HG03108 (cell line): Measurements from ENCODE around the gene SEC14L1.
A peak's percentile ranks its signal among the peaks of the same experiment; 100 is the strongest.
"Not testable (repeated sequence)": the region's sequence is repeated elsewhere in the genome, so short reads cannot be mapped to it uniquely, and the experiment has no call there.

ENCODE experiments used
- ATAC-seq: cut with Tn5 transposase; IDR thresholded peaks from one replicate; pipeline ENCODE4 v1.9.1; 2021; ENCODE audit warnings: moderate library complexity; ENCODE audit not compliant: unreplicated experiment

The SEC14L1 gene

GRCh38 chr17:77140878-77141767 is at the start of gene SEC14L1:
SEC14L1 (plus strand) TSS chr17:77140969; CDS start chr17:77143597, 2,628 bp downstream.
- ATAC-seq = peak; percentile 17

DNA sequence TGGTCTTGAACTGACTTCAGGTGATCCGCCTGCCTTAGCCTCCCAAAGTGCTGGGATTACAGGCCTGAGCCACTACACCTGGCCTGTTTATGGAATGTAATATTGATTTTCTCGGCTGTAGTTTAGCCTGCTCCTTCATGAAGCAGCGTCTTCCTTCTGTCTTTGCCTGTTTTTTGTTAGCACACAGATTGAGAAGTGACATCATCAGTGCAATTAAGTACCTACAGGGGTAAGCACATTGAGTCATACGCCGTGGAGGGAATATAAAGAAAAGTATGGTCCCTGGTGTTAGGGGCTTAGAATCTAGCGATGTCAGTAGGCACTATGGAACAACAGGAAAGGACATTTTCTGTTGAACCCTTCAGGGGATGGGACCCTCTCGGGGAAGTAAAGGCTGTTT is 48.7 kb upstream of the SEC14L1 start:
- ATAC-seq = no peak

DNA sequence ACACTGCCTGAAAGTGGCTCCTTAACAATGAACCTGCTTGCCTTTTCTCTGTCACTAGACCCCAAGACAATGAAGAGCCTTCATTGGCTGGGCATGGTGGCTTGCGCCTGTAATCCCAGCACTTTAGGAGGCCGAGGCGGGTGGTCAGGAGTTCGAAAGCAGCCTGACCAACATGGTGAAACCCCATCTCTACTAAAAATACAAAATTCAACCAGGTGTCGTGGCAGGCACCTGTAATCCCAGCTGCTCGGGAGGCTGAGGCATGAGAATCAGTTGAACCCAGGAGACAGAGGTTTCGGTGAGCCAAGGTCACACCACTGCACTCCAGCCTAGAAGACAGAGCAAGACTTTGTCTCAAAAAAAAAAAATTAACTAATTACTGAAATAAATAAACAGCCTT is 45.3 kb upstream of the SEC14L1 start:
- no peak for ATAC-seq

DNA sequence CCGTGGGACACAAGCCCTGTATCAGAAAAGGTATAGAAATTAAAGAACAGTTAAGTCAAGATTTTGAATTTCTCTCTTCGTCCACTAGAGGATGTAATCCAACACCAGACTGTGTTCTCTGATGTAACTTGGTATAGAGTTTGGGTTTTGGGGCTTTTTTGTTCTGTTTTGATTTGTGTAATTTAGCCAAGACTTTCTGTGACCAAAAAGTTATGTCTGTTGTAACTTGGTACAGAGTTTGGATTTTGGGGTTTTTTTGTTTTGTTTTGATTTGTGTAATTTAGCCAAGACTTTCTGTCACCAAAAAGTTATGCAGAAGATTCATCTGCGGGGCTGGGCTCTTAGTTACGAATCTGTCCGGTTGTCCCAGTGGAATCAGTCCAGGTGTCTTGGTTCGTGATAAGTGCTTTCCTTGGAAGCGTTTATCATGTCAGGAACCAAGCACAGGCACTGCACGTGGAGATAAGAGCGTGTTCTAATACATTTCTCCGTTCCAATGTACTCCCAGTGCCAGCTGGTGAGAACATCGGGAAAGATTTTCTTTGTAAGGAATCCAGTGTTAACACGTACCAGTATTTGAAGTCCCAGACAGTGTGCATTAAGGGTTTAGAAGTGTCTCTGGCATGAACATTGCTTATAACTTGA is 44.1 kb upstream of the SEC14L1 start:
- ATAC-seq = no peak

- ATAC-seq = no peak
Observed at GRCh38 chr17:77097631-77098180, 43.1 kb upstream of the SEC14L1 start.

- ATAC-seq = no peak
Observed at GRCh38 chr17:77098884-77099545, 41.8 kb upstream of the SEC14L1 start.

DNA sequence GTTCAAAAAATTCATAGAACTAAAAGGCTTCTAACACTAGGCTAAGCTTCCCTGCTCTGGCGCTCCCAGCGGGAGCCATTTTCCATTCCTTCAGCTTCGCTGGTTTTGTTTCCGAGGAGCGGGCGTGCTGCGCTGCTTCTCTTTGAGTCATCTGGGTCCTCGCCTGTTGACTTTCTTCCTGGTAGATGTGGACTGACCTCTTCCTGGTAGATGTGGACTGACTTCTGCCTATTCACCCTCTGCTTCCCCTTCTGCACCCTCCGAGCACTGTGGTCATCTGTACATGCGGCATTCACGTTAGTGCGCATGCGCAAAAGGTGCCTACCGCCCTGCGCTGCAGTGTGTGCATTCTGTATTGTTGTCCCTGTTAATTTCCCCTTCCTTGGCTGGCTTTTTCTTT is 40.8 kb upstream of the SEC14L1 start:
- ATAC-seq = no peak

GRCh38 chr17:77101521-77102410 is 39.0 kb upstream of the SEC14L1 start:
- ATAC-seq = peak; percentile 46

- not testable (repeated sequence) for ATAC-seq
Observed at GRCh38 chr17:77102411-77103134, 38.2 kb upstream of the SEC14L1 start.

DNA sequence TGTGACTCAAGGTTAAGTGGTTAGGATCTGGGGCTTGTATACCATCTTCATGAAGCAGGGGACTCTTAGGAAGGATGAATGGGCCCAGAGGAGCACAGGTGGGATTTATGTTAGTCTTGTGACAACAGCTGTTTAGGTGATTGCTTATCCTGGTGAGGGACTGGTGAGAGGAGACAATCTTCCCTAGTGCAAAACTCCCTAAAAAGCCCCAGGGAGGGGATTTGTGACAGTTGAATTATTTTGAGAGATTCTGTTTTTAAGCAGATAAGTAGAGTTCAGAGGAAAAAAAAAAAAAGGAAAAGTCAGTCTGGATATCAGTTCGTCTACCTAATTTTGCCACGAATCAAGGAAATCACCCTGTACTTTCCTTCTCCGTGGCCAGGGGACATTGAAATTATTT is 35.1 kb upstream of the SEC14L1 start:
- ATAC-seq = no peak

GRCh38 chr17:77106874-77107358 is 33.9 kb upstream of the SEC14L1 start:
- ATAC-seq = no peak

DNA sequence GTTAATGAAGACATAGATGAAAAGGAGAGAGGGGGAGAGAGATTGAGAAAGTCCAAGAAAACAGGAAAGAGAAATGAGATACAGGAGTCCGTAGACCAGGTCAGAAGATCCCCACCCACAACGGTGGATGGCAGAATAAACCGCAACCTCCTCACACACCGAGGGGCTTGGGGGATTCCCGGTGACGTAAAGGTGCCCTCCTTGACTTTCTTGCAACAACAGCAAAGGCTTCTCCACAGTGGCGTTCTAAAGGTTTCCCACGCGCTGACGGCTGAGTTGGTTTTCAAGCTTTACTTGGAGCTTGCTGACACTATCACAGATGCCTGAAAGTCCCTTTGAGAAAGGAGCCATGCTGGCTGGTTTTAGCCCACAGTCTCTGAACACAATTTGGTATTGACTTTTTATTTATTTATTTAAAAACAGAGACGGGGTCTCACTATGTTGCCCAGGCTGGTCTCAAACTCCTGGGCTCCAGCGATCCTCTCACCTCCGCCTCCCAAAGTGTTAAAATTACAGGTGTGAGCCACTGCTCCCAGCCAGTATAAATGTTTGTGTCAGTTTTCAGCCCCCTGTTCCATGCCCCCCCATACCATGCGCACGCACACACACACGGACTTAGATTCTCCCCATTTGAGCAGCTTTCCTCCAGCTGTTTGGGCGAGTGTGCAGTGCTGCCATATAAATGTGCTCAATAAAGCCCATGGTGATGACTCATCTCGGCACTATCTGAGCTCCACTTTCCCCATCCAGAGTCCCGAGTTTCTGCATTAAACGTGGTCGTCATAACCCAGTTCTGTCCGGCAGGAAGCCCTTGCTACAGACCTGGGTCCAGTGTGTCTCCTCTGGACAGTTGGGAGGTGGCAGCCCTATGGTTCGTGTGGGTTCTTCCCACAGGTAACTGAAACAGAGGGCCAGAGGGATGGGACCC is 33.0 kb upstream of the SEC14L1 start:
- peak; percentile 46 for ATAC-seq

DNA sequence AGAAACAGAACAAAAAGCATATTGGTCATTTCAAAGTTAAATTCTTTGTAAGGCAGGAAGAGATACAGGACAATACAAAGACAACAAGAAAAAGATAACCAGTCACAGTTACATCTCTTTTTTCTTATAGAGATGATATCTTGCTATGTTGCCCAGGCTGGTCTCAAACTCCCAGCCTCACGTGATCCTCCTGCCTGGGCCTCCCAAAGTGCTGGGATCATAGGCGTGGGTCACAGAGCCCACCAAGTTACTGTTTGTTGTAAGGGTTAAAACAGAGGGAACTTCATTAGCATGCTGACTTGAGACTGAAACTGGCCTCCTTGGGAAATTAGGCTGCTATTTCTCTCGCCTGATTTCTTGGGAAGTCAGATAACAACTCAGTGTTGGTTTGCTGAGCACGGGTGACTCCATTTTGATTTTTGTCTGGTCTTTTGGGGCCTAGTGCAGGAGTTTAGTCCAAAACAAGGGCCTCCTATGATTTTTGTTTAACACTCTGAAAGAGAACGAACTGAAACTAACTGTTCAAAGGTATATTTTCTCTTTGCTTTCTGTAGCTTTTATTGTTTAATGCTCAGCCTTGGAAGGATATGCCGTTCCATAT is 31.5 kb upstream of the SEC14L1 start:
- ATAC-seq = no peak

- ATAC-seq = no peak
Observed at GRCh38 chr17:77109764-77110359, 30.9 kb upstream of the SEC14L1 start.

DNA sequence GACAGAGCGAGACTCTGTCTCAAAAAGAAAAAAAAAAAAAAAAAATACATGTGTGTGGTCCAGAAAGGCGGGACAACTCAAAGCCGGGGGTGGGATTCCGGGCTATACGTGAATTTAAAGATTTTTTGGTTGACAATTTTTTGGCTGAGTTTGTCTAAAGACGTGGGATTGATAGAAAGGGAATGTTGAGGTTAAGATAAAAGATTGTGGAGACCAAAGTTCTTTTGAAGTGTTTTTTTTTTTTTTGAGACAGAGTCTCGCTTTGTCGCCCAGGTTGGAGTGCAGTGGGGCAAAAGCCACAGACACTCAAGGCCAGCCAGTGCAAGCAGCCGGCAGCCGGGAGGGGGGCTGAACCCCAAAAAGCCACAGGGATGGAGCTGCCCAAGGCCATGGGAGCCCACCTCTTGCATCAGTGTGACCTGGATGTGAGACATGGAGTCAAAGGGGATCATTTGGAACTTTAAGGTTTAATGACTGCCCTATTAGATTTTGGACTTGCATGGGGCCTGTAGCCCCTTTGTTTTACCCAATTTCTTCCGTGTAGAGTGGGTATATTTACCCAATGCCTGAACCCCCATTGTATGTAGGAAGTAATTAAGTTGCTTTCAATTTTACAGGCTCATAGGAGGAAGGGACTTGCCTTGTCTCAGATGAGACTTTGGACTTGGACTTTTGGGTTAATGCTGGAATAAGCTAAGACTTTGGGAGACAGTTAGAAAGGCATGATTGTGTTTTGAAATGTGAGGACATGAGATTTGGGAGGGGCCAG is 29.4 kb upstream of the SEC14L1 start:
- not testable (repeated sequence) for ATAC-seq

GRCh38 chr17:77111934-77112296 is 28.9 kb upstream of the SEC14L1 start:
- no peak for ATAC-seq

DNA sequence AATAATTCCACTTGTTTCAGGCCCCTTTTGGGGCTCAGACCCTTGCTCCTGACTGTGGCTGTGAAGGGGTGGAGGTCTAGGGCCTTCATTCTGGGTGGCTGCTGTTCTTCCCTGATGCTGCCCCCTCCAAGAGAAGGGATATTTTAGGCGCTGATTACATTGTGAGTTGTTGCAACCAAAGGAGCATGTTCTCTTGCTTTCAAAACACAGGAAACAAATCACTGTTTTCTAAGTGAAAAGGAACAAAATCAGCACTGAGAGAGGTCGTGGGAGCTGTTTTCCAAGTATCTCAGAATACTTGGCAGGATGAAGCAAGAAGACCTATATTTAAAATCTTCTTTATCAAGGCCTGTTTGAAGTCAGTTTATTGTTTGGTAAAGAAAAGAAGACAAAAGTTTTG is 25.3 kb upstream of the SEC14L1 start:
- ATAC-seq = no peak
